H7 (cell line): ENCODE results near the gene ADGRF3. TPM values are rescaled to one million over a fixed set of nuclear protein-coding genes. Genes with fewer than 3 reads are reported as not detected.
A peak's percentile ranks its signal among the peaks of the same experiment; 100 is the strongest.
"Not testable (repeated sequence)": the region's sequence is repeated elsewhere in the genome, so short reads cannot be mapped to it uniquely, and the experiment has no call there.

Experiments used
- DNase-seq: peaks from one replicate; pipeline ENCODE4 v3.0.0; 2012
- H3K27me3 ChIP-seq: 2 replicates; pipeline ENCODE4 v1.6.0; 2011; ENCODE audit warnings: mild to moderate bottlenecking, low read length; ENCODE audit not compliant: control insufficient read depth, insufficient read depth
- H3K36me3 ChIP-seq: replicated peaks from 2 replicates; pipeline ENCODE4 v1.5.1; 2011; ENCODE audit warnings: low read length; ENCODE audit not compliant: control insufficient read depth, insufficient read depth
- H3K4me3 ChIP-seq: 2 replicates; pipeline ENCODE4 v1.5.1; 2011; ENCODE audit warnings: low read depth, mild to moderate bottlenecking, control low read depth, low read length, moderate library complexity; ENCODE audit not compliant: insufficient read depth
- total RNA-seq: library from RNA; depleted of rRNA; stranded (reverse); fragments of >200 nt; shearing (Covaris generic); gene quantifications from 2 replicates; pipeline ENCODE4 v1.2.3, GENCODE V29; 2014; rRNA removed

Gene ADGRF3
- total RNA-seq, result 1.2 TPM in 1 of 2 replicates, not detected in the other

DNA sequence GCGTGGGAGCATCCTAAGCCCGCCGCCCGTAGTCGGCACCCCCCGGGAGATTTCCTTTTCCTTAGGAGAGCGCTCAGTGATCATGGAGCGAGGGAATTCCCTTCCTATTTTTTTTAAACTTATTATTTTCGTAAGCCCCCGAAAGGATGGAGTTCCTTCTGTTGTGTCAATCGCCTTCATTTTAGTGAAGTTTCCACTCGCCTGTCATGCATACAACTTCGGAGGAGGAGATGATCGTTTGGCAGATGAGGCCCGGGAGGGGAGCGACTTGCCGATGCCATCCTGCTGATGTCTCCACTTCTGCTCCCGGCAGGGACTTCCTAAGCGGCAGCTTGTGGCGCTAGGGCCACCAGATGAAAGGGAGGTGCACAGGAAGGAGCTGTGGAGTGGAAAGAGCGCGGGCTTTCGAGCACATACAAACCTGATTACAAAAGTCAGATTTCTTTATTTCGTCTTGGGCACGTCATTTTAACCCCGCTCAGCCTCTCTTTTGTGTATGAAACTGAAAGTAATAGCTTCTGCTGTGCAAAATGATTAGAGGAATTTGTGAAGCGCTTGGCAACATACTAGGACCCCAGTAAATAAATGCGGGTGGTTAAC, at the start of gene ADGRF3:
ADGRF3 (minus strand) TSS at position 336 of the 600 bp plus-strand sequence. CDS start 555 bp downstream, outside the sequence.
- no peaks in the 10 kb centered on the region for H3K27me3 ChIP-seq
- peak; percentile 52 for DNase-seq
- peak within 1 kb of the TSS; percentile 95 for H3K4me3 ChIP-seq
- no peaks in the 10 kb centered on the region for H3K36me3 ChIP-seq

GRCh38 chr2:26395394-26395793, 48.8 kb upstream of the ADGRF3 start:
- no peak for DNase-seq
- H3K4me3 ChIP-seq, result no peak overlapping the region
- H3K27me3 ChIP-seq, result no peaks in the 10 kb centered on the region
- peaks cover 4% of the 10 kb centered on the region for H3K36me3 ChIP-seq

DNA sequence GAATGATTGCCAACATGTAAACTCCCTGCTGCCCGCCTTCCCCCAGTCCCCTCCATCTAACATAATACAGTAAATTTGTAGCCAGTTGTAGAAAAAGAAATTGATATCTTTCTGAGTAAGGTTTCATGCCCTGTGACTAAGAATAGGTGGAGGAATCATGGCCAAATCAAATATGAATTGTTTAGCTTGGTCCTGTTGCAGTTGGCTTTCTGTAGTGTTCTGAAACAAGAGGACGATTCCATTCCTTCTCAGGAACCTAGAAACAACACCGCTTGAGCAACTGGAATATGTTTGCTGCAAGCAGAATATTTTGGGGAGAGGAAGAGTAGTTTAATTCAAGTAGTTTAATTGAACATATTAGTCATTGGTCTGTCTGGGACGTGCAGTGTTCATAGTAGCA, 48.1 kb upstream of the ADGRF3 start:
- Histone ChIP-seq H3K27me3 (no peaks in the 10 kb centered on the region), H3K4me3 (no peak overlapping the region), H3K36me3 (peaks cover 4% of the 10 kb centered on the region)
- DNase-seq, result no peak

DNA sequence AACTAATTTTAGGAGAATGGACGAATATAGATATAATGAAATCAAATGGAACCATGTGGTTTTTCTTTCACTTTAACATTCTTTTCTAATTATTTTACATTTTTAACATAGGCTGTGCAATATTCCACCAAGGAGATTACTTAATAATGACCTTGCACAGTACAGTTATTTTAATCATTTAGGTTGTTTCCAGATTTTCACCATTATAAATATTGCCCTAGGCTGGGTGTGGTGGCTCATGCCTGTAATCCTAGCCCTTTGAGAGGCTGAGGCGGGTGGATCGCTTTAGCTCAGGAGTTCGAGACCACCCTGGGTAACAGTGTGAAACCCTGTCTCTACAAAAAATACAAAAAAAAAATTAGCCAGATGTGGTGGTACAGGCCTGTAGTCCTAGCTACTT, 40.6 kb upstream of the ADGRF3 start:
- peaks cover 4% of the 10 kb centered on the region; the same call in 1 of the 2 replicates for H3K36me3 ChIP-seq
- no peaks in the 10 kb centered on the region for H3K27me3 ChIP-seq
- no peak for DNase-seq
- no peak overlapping the region for H3K4me3 ChIP-seq

GRCh38 chr2:26384597-26384996, 38.0 kb upstream of the ADGRF3 start:
- peaks cover 4% of the 10 kb centered on the region; the same call in 1 of the 2 replicates for H3K36me3 ChIP-seq
- no peak for DNase-seq

DNA sequence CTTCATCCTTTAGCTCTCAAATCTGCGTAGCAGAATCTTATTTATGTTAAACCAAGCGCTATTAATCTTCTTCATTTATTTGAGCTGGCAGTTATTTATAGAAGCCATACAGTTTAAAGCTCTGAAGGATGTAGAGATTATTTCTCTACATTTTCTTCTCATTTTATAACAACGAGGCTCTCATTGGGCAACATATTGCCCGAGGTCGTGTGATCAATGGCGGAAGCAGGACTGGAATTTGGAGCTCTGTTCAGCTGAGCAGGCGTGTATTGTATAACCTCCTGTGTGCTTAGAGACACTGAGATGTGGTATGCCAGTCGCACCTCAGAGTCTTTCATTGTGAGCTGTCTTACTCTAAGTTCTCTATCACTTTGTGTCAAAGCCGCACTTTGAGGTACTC, 37.6 kb upstream of the ADGRF3 start:
- DNase-seq, result no peak
- no peak overlapping the region for H3K4me3 ChIP-seq
- H3K36me3 ChIP-seq, result peaks cover 4% of the 10 kb centered on the region; the same call in 1 of the 2 replicates
- no peaks in the 10 kb centered on the region for H3K27me3 ChIP-seq

More at GRCh38 chr2:26384597-26384996, 38.0 kb upstream of the ADGRF3 start:
- no peaks in the 10 kb centered on the region for H3K27me3 ChIP-seq
- H3K4me3 ChIP-seq, result no peak overlapping the region

DNA sequence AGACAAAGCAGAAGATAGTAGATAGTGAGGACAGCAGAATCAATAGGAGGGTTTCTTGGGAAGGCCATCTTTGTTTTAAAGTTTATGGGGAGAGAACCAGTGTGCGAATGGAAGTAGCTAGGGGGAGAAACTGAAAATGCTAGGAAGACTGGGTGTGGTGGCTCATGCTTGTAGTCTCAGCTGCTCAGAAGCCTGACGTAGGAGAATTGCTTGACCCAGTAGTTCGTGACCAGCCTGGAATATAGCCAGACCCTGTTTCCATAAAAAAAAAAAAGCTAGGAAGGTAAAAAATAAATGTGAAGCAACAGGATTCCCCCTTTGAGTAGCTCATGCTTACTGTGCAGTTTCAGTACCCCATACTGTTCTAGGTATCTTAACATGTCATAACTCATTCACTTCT, 36.0 kb upstream of the ADGRF3 start:
- Histone ChIP-seq H3K36me3 (peaks cover 3% of the 10 kb centered on the region; the same call in 1 of the 2 replicates), H3K27me3 (no peaks in the 10 kb centered on the region), H3K4me3 (no peak overlapping the region)
- no peak for DNase-seq

DNA sequence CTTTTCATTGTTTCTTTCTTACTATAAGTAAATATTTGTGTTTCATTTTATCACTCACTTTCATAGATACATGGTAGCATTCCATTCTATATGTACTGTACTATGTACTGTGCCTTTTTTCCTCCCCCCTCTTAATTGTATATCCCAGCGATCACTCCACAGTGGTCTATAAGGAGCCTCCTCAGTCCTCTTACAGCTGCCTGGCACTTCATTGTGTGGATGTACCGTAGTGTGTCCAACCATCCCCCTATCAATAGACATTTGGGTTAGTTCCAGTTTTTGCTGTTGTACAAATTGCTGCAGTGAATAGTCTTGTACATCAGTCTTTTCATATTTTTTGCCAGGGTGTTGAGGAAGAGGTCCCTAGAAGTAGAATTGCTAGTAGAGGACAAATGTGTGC, 33.7 kb upstream of the ADGRF3 start:
- DNase-seq, result no peak
- Histone ChIP-seq H3K36me3 (peaks cover 3% of the 10 kb centered on the region; the same call in 1 of the 2 replicates), H3K27me3 (no peaks in the 10 kb centered on the region), H3K4me3 (no peak overlapping the region)

DNA sequence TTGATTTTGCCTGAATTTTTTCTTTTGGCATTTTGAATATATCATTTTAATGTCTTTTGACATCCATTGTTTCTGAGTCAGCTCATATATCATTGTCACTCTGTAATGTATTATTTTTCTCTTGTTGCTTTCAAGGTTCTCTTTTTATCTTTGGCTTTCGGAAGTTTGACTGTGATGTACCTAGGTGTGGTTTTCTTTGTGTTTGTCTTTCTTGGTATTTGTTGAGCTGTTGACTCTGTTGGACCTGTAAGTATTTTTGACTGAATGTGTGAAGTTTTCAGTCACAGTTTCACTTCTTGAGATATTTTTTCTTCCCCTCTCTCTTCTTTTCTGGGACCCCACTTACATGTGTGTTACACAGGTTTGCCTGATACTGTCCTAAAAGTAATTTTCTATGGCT, 30.2 kb upstream of the ADGRF3 start:
- no peak for DNase-seq

GRCh38 chr2:26370909-26371308, 24.3 kb upstream of the ADGRF3 start:
- not testable (repeated sequence) for H3K27me3 ChIP-seq, H3K4me3 ChIP-seq, DNase-seq
- peaks cover 17% of the 10 kb centered on the region for H3K36me3 ChIP-seq

More for the DNA sequence above, 30.2 kb upstream of the ADGRF3 start:
- H3K36me3 ChIP-seq, result peaks cover 6% of the 10 kb centered on the region
- no peak overlapping the region for H3K4me3 ChIP-seq
- no peaks in the 10 kb centered on the region for H3K27me3 ChIP-seq

DNA sequence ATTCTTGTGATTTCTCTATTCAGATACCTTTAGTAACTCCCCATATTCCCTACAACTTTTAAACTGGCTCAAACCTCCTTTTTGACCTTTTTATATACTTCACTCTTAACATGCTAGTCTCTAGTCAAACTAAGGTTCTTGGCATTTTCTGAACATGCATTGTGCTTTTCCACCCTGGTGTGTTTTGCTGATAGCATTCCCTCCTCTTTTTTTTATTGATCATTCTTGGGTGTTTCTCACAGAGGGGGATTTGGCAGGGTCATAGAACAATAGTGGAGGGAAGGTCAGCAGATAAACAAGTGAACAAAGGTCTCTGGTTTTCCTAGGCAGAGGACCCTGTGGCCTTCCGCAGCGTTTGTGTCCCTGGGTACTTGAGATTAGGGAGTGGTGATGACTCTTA, 23.1 kb upstream of the ADGRF3 start:
- peaks cover 13% of the 10 kb centered on the region for H3K36me3 ChIP-seq
- H3K4me3 ChIP-seq, DNase-seq, H3K27me3 ChIP-seq: not testable (repeated sequence)

GRCh38 chr2:26366957-26367356, 20.4 kb upstream of the ADGRF3 start:
- Histone ChIP-seq H3K36me3 (peaks cover 12% of the 10 kb centered on the region), H3K27me3 (no peaks in the 10 kb centered on the region), H3K4me3 (no peak overlapping the region)
- DNase-seq, result no peak

GRCh38 chr2:26364669-26365068, 18.1 kb upstream of the ADGRF3 start:
- no peak overlapping the region for H3K4me3 ChIP-seq
- no peaks in the 10 kb centered on the region for H3K27me3 ChIP-seq
- peaks cover 9% of the 10 kb centered on the region for H3K36me3 ChIP-seq

GRCh38 chr2:26363958-26364357, 17.4 kb upstream of the ADGRF3 start:
- Histone ChIP-seq H3K27me3 (no peaks in the 10 kb centered on the region), H3K36me3 (peaks cover 9% of the 10 kb centered on the region), H3K4me3 (no peak overlapping the region)
- DNase-seq, result no peak

More at GRCh38 chr2:26364669-26365068, 18.1 kb upstream of the ADGRF3 start:
- no peak for DNase-seq

DNA sequence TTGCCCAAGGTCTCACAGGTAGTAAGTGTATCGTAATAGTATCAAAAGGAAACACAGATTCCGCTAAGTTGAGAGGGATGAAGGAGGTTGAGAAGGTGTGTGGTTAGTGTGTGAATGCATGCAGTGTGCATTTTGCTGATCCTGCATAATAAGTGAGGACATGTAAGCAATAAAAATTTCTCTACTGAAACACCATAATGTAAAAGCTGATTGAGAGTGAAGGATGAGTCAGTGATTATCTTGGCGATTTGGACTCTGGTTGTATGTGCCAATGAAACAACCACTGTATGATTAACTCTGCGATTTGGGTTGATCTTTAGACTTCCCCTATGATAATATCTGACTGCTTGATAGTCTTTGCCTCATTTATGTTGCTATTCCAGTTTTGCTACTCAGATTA, 16.7 kb upstream of the ADGRF3 start:
- peaks cover 9% of the 10 kb centered on the region for H3K36me3 ChIP-seq
- no peaks in the 10 kb centered on the region for H3K27me3 ChIP-seq
- no peak for DNase-seq
- H3K4me3 ChIP-seq, result no peak overlapping the region
